Breast epithelium (tissue), 3 donors: ENCODE data around the gene DNM1.

Experiments used
- POLR2A ChIP-seq: fragments of 450-650 bp; IDR thresholded peaks from one replicate; pipeline ENCODE4 v1.6.1; 2016; ENCODE audit warnings: antibody characterized with exemption, mild to moderate bottlenecking, moderate library complexity
- POLR2AphosphoS5 ChIP-seq, 3 donors: sonication (generic); formaldehyde crosslinking; IDR thresholded peaks; one replicate each; pipeline ENCODE4 v1.6.1; 2017; ENCODE audit warnings: antibody characterized with exemption in 3 of 3
- TF ChIP-seq, protein P1 (sequence below), 3 donors: fragments of 450-650 bp; IDR thresholded peaks; one replicate each; pipeline ENCODE4 v1.5.1; 2016 to 2017; ENCODE audit warnings: antibody characterized with exemption in 3 of 3, mild to moderate bottlenecking in 3 of 3, moderate library complexity in 3 of 3

DNA sequence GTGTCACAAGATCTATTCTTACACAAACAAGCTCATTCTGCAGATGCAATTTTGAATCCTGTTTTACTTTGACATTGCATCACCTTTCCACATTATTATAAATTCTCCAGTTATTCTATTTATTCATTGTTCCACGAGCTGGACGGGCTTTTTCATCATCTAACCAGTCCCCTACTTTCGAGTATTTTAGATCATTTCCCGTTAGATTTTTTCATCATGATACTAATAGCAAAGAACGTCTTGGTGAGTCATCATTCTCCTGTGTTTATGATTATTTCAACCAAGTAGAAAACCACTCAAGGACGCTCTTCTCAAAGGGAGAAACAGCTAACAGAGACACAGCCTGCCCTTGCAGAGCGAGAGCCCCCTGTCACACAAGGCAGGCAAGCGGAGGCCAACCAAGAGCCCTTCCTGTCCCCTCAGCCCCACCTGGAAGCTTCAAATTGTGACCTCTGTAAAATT, 28.0 kb upstream of the DNM1 start:
- TF ChIP-seq POLR2AphosphoS5 (IDR thresholded peaks at IDR 0.05) (no peak), POLR2A (no peak)
- TF ChIP-seq, protein P1, sequence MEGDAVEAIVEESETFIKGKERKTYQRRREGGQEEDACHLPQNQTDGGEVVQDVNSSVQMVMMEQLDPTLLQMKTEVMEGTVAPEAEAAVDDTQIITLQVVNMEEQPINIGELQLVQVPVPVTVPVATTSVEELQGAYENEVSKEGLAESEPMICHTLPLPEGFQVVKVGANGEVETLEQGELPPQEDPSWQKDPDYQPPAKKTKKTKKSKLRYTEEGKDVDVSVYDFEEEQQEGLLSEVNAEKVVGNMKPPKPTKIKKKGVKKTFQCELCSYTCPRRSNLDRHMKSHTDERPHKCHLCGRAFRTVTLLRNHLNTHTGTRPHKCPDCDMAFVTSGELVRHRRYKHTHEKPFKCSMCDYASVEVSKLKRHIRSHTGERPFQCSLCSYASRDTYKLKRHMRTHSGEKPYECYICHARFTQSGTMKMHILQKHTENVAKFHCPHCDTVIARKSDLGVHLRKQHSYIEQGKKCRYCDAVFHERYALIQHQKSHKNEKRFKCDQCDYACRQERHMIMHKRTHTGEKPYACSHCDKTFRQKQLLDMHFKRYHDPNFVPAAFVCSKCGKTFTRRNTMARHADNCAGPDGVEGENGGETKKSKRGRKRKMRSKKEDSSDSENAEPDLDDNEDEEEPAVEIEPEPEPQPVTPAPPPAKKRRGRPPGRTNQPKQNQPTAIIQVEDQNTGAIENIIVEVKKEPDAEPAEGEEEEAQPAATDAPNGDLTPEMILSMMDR (IDR thresholded peaks at IDR 0.05): no peak
